ENCODE measurements around the gene OBSCN. TPM values are rescaled to one million over a fixed set of nuclear protein-coding genes. Genes with fewer than 3 reads are reported as not detected.

OBSCN gene
- total RNA-seq, 4 donors from 2014 or later, result 15.0 to 46.6 (median 34.4) TPM

DNA sequence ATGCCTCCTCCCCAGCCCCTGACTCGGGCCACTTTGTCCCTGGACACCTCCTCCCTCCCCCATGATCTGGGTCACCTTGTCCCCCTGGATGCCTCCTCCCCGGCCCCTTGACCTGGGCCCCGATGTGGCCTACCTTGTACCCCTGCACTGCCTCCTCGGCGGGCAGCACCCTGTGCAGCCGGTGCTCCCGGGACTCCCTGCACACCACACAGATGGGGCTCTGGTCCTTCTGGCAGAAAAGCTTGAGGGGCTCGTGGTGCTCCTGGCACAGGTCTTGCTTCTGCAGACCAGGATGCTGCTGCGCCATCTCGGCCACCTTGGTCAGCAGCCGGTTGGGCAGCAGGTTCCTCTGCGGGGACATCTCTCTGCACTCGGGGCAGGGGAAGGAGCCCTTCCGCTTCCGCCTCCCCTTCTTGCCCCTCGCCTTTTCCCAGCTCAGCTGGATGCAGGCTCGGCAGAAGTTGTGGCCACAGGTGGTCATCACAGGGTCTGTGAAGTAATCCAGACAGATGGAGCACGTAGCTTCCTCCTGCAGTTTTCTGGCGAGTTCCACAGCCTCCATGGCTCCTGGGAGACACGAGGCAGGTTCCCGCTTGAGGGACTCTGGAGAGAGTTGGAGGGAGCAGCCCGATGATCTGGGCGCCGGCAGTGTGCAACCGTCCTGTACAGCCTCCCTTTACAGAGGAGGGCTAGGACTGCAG lies 206.8 kb downstream of the OBSCN start:
- H3K27me3 ChIP-seq, result peaks cover 11% of the 10 kb centered on the region
- no peaks in the 10 kb centered on the region for H3K9me3 ChIP-seq
- H3K4me3 ChIP-seq, result no peak overlapping the region
- peaks cover 3% of the 10 kb centered on the region for H3K36me3 ChIP-seq
- DNase-seq (ENCODE audit: low spot score in 2 of 2), result peak in 1 of 2 donors; percentile 53
- TF ChIP-seq EP300 (IDR thresholded peaks at IDR 0.05), result no peak
- 86% methylated on average over 20 of the region's 25 CpGs for WGBS
- peaks cover 33% of the 10 kb centered on the region for H3K4me1 ChIP-seq
- H3K27ac ChIP-seq, result no peak overlapping the region

DNA sequence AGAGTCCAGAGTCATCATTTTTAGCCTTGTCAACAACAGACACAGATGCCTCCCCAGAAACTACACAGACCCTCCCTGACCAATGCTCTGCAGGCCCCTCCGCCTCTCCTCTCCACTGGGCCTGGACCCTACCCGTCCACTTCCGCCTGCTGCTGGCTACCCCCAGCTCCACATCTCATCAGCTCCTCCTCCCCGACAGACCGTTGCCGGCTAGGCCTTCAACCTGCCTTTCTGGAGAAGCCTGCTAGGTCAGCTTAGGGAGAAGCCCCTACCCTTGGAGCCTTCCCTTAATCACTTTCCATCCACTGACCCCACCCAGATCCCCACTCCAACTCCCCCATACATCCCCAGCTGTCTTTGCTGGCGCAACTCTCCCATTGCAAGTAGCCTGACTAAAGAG lies 207.4 kb downstream of the OBSCN start:
- Histone ChIP-seq H3K36me3 (peaks cover 3% of the 10 kb centered on the region), H3K4me3 (no peak overlapping the region), H3K9me3 (no peaks in the 10 kb centered on the region), H3K4me1 (peaks cover 27% of the 10 kb centered on the region), H3K27me3 (peaks cover 11% of the 10 kb centered on the region), H3K27ac (no peak overlapping the region)
- no peak for TF ChIP-seq POLR2A (IDR thresholded peaks at IDR 0.05)
- TF ChIP-seq, protein P1, sequence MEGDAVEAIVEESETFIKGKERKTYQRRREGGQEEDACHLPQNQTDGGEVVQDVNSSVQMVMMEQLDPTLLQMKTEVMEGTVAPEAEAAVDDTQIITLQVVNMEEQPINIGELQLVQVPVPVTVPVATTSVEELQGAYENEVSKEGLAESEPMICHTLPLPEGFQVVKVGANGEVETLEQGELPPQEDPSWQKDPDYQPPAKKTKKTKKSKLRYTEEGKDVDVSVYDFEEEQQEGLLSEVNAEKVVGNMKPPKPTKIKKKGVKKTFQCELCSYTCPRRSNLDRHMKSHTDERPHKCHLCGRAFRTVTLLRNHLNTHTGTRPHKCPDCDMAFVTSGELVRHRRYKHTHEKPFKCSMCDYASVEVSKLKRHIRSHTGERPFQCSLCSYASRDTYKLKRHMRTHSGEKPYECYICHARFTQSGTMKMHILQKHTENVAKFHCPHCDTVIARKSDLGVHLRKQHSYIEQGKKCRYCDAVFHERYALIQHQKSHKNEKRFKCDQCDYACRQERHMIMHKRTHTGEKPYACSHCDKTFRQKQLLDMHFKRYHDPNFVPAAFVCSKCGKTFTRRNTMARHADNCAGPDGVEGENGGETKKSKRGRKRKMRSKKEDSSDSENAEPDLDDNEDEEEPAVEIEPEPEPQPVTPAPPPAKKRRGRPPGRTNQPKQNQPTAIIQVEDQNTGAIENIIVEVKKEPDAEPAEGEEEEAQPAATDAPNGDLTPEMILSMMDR (IDR thresholded peaks at IDR 0.05), result no peak
- TF ChIP-seq EP300 (IDR thresholded peaks at IDR 0.05), result no peak
- TF ChIP-seq POLR2AphosphoS5 (IDR thresholded peaks at IDR 0.05), result no peak
- DNase-seq (ENCODE audit: low spot score in 2 of 2), result peak in 1 of 2 donors; percentile 55
- 54% methylated on average over 7 of the region's 7 CpGs for WGBS

DNA sequence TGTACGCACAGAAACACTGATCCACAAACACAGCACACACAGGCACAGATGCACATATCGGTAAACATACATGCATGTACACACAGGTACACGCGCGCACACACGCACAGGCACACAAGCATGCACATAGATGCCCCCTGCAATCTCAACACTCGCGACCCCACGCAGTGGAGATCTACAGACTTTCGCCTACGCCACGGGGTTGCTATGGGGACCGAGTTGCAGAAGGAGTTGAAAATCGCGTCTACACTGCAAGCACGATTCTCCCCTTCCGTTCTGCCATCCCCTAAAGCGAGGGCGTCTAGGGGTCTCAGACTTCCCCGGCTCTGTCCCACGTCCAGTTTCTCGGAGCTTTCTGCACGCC lies 208.0 kb downstream of the OBSCN start:
- no peak for TF ChIP-seq POLR2A (IDR thresholded peaks at IDR 0.05)
- TF ChIP-seq, protein P1 (IDR thresholded peaks at IDR 0.05), result no peak
- TF ChIP-seq EP300 (IDR thresholded peaks at IDR 0.05), result no peak
- Histone ChIP-seq H3K4me1 (peaks cover 27% of the 10 kb centered on the region), H3K4me3 (peak overlapping the region; percentile 56), H3K36me3 (peaks cover 2% of the 10 kb centered on the region), H3K27me3 (peaks cover 11% of the 10 kb centered on the region), H3K9me3 (no peaks in the 10 kb centered on the region), H3K27ac (no peak overlapping the region)
- no peak for DNase-seq (ENCODE audit: low spot score in 2 of 2)
- WGBS, result 32% methylated on average over 14 of the region's 23 CpGs

DNA sequence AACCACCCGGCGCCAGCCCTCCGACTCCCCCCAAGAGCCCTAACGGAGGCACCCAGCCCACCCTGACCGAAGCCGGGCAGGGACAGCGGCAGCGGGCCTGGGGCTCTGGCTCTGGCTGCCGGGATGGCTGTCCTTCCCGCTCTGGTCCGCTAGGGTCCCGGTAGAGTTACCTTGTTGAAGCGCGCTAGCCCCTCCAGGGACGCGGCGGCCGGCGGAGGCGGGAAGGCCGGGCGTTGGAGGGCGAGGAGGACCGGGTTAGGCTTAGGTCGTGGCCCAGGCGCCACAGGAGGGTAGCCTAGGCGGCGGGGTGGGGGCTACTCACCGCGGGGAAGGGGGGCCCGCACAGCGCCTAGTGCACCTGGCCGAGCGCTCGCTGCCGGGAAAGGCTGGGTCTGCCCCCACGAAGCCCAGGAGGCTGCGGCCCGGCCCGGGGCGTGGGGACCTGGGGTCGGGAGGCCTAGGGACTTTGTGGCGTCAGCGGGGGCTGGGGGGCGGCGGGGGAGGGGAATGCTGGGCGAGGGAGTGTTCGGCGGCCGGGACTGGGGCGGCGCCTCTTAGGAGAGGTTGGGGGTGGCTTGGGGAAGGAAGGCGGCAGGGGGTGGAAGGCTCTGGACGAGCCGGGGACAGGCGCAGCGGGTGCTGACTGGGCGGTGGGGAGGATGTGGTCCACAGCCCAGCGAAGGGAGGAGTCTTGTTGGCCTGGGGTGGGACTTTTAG lies 208.5 kb downstream of the OBSCN start, which contains the start of gene TRIM17:
TSS of gene TRIM17 (minus strand) at position 645 of the 717 bp plus-strand sequence. CDS start 1,789 bp downstream, outside the sequence.
- no peak for TF ChIP-seq POLR2AphosphoS5 (IDR thresholded peaks at IDR 0.05)
- TF ChIP-seq, protein P1 (IDR thresholded peaks at IDR 0.05), result peak in 1 of 2 donors; percentile 31
- DNase-seq (ENCODE audit: low spot score in 2 of 2), result peak in 1 of 2 donors; percentile 67
- peaks cover 11% of the 10 kb centered on the region for H3K27me3 ChIP-seq
- H3K4me3 ChIP-seq, result peak within 1 kb of the TSS; percentile 56
- no peak within 1 kb of the TSS for H3K27ac ChIP-seq
- no peaks in the 10 kb centered on the region for H3K9me3 ChIP-seq
- no peaks in the 10 kb centered on the region for H3K36me3 ChIP-seq
- under 1% methylated on average over 22 of the region's 59 CpGs for WGBS
- H3K4me1 ChIP-seq, result peaks cover 27% of the 10 kb centered on the region

DNA sequence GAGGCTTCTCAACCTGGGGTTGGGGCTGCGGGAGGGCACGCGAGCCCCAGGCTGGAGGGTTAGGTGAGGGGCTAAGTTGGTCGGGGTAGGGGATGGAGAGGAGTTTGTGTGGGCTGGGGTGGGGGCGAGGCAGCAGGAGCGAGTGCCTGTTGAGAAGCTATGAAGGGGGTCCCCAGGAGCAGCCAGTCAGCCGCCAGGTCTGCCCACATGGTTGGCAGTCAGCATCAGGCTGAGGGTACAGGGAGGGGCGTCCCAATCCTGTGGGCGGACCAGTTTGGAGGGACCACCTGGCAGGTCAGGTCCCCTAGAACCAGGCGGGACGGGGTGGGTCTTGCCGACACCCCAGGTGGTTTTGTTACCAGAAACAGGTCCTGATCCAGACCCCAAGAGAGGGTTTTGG lies 209.2 kb downstream of the OBSCN start:
- Histone ChIP-seq H3K27me3 (peaks cover 11% of the 10 kb centered on the region), H3K27ac (no peak overlapping the region), H3K4me1 (peaks cover 27% of the 10 kb centered on the region), H3K4me3 (peak overlapping the region; percentile 56), H3K36me3 (no peaks in the 10 kb centered on the region), H3K9me3 (no peaks in the 10 kb centered on the region)
- no peak for TF ChIP-seq POLR2AphosphoS5 (IDR thresholded peaks at IDR 0.05)
- TF ChIP-seq, protein P1 (IDR thresholded peaks at IDR 0.05), result no peak
- no peak for TF ChIP-seq POLR2A (IDR thresholded peaks at IDR 0.05)
- no peak for TF ChIP-seq EP300 (IDR thresholded peaks at IDR 0.05)
- DNase-seq (ENCODE audit: low spot score in 2 of 2), result peak in 1 of 2 donors; percentile 65
- WGBS, result 19% methylated on average over 11 of the region's 12 CpGs

Data from suprapubic skin (tissue), 4 donors.